ENCODE results near the gene STARD5. TPM values are rescaled to one million over a fixed set of nuclear protein-coding genes. Genes with fewer than 3 reads are reported as not detected.

STARD5 gene
- total and polyA plus RNA-seq, 2 experiments from 2014 or later = 3.8 to 10.1 TPM

DNA sequence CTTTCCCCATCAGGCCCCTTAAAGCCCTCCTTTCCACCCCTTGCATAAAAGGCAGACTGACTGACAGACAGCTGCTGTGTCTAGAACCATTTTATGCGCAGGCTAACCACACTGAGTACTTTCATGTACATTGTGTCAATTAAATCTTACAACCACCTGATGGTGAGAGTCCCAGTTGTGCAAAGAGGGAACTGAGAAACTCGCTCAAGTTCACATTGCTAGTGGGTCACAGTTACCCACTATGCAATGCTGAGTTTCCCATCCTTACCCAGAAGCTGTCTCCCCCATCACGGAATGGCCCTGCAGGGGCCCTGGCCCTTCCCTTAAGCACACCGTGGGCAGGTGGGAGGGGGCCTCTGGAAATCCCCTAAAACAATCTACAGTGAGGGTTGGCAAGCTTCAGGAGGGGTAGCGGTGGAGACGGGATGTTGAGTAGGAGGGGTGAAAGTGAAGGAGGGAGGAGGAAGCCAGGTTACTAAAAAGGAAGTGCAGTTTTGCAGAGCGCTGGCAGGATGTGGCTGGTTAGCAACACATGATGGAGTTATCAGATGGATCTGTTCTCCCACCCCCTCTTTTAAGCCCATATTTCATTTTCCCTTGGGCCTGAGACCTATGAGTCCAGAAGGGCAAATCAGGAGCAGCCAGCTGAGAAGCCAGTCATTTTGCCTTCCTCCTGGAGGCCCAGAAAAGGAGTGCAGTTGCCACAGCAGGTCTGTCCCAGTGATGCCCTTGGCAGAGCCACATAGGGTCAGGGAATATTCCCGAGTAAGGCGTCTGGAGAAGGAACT lies 30.0 kb downstream of the STARD5 start (continued):
- TF ChIP-seq, protein P1, sequence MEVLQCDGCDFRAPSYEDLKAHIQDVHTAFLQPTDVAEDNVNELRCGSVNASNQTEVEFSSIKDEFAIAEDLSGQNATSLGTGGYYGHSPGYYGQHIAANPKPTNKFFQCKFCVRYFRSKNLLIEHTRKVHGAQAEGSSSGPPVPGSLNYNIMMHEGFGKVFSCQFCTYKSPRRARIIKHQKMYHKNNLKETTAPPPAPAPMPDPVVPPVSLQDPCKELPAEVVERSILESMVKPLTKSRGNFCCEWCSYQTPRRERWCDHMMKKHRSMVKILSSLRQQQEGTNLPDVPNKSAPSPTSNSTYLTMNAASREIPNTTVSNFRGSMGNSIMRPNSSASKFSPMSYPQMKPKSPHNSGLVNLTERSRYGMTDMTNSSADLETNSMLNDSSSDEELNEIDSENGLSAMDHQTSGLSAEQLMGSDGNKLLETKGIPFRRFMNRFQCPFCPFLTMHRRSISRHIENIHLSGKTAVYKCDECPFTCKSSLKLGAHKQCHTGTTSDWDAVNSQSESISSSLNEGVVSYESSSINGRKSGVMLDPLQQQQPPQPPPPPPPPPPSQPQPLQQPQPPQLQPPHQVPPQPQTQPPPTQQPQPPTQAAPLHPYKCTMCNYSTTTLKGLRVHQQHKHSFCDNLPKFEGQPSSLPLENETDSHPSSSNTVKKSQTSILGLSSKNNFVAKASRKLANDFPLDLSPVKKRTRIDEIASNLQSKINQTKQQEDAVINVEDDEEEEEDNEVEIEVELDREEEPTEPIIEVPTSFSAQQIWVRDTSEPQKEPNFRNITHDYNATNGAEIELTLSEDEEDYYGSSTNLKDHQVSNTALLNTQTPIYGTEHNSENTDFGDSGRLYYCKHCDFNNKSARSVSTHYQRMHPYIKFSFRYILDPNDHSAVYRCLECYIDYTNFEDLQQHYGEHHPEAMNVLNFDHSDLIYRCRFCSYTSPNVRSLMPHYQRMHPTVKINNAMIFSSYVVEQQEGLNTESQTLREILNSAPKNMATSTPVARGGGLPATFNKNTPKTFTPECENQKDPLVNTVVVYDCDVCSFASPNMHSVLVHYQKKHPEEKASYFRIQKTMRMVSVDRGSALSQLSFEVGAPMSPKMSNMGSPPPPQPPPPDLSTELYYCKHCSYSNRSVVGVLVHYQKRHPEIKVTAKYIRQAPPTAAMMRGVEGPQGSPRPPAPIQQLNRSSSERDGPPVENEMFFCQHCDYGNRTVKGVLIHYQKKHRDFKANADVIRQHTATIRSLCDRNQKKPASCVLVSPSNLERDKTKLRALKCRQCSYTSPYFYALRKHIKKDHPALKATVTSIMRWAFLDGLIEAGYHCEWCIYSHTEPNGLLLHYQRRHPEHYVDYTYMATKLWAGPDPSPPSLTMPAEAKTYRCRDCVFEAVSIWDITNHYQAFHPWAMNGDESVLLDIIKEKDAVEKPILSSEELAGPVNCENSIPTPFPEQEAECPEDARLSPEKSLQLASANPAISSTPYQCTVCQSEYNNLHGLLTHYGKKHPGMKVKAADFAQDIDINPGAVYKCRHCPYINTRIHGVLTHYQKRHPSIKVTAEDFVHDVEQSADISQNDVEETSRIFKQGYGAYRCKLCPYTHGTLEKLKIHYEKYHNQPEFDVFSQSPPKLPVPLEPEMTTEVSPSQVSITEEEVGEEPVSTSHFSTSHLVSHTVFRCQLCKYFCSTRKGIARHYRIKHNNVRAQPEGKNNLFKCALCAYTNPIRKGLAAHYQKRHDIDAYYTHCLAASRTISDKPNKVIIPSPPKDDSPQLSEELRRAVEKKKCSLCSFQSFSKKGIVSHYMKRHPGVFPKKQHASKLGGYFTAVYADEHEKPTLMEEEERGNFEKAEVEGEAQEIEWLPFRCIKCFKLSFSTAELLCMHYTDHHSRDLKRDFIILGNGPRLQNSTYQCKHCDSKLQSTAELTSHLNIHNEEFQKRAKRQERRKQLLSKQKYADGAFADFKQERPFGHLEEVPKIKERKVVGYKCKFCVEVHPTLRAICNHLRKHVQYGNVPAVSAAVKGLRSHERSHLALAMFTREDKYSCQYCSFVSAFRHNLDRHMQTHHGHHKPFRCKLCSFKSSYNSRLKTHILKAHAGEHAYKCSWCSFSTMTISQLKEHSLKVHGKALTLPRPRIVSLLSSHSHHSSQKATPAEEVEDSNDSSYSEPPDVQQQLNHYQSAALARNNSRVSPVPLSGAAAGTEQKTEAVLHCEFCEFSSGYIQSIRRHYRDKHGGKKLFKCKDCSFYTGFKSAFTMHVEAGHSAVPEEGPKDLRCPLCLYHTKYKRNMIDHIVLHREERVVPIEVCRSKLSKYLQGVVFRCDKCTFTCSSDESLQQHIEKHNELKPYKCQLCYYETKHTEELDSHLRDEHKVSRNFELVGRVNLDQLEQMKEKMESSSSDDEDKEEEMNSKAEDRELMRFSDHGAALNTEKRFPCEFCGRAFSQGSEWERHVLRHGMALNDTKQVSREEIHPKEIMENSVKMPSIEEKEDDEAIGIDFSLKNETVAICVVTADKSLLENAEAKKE (CRISPR knock-in tag; IDR thresholded peaks at IDR 0.05) = no peak
- no peak for TF ChIP-seq NANOG (IDR thresholded peaks at IDR 0.05; ENCODE audit: borderline replicate concordance)
- TF ChIP-seq POLR2AphosphoS5 (IDR thresholded peaks at IDR 0.05; ENCODE audit: low read depth) = no peak
- no peak for TF ChIP-seq EZH2 (IDR thresholded peaks at IDR 0.05; ENCODE audit: low read depth, unreplicated experiment)

DNA sequence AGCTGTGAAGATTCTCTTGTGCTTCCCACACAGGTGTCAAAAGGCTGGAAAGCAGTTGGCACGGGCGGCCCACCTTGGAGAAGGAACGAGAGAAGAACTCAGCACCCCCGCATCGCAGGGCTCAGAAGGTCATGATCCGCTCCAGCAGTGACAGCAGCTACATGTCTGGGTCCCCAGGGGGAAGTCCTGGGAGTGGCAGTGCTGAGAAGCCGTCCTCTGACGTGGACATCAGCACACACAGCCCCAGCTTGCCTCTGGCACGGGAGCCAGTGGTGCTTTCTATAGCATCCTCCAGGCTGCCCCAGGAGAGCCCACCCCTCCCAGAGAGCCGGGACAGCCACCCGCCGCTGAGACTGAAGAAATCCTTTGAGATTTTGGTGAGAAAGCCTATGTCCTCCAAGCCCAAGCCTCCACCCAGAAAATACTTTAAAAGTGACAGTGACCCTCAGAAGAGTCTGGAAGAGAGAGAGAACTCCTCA lies 31.4 kb downstream of the STARD5 start:
- no peak for ATAC-seq
- TF ChIP-seq EZH2 (IDR thresholded peaks at IDR 0.05; ENCODE audit: low read depth, unreplicated experiment) (no peak), STAT1 (IDR thresholded peaks at IDR 0.05; ENCODE audit: unreplicated experiment) (no peak), POLR2AphosphoS5 (IDR thresholded peaks at IDR 0.05; ENCODE audit: low read depth) (no peak), NANOG (IDR thresholded peaks at IDR 0.05; ENCODE audit: borderline replicate concordance) (no peak), EZH2phosphoT487 (IDR thresholded peaks at IDR 0.05; ENCODE audit: unreplicated experiment) (no peak), CREB1 (CRISPR knock-in tag; IDR thresholded peaks at IDR 0.05; ENCODE audit: low read depth) (no peak), ZNF114 (CRISPR knock-in tag; IDR thresholded peaks at IDR 0.05) (no peak)
- TF ChIP-seq, protein P2, sequence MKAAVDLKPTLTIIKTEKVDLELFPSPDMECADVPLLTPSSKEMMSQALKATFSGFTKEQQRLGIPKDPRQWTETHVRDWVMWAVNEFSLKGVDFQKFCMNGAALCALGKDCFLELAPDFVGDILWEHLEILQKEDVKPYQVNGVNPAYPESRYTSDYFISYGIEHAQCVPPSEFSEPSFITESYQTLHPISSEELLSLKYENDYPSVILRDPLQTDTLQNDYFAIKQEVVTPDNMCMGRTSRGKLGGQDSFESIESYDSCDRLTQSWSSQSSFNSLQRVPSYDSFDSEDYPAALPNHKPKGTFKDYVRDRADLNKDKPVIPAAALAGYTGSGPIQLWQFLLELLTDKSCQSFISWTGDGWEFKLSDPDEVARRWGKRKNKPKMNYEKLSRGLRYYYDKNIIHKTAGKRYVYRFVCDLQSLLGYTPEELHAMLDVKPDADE (IDR thresholded peaks at IDR 0.05) = no peak
- TF ChIP-seq, protein P3, sequence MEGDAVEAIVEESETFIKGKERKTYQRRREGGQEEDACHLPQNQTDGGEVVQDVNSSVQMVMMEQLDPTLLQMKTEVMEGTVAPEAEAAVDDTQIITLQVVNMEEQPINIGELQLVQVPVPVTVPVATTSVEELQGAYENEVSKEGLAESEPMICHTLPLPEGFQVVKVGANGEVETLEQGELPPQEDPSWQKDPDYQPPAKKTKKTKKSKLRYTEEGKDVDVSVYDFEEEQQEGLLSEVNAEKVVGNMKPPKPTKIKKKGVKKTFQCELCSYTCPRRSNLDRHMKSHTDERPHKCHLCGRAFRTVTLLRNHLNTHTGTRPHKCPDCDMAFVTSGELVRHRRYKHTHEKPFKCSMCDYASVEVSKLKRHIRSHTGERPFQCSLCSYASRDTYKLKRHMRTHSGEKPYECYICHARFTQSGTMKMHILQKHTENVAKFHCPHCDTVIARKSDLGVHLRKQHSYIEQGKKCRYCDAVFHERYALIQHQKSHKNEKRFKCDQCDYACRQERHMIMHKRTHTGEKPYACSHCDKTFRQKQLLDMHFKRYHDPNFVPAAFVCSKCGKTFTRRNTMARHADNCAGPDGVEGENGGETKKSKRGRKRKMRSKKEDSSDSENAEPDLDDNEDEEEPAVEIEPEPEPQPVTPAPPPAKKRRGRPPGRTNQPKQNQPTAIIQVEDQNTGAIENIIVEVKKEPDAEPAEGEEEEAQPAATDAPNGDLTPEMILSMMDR (conservative IDR thresholded peaks at IDR 0.05; ENCODE audit: low read depth in 2 of 2) = no peak
- TF ChIP-seq, protein P4, sequence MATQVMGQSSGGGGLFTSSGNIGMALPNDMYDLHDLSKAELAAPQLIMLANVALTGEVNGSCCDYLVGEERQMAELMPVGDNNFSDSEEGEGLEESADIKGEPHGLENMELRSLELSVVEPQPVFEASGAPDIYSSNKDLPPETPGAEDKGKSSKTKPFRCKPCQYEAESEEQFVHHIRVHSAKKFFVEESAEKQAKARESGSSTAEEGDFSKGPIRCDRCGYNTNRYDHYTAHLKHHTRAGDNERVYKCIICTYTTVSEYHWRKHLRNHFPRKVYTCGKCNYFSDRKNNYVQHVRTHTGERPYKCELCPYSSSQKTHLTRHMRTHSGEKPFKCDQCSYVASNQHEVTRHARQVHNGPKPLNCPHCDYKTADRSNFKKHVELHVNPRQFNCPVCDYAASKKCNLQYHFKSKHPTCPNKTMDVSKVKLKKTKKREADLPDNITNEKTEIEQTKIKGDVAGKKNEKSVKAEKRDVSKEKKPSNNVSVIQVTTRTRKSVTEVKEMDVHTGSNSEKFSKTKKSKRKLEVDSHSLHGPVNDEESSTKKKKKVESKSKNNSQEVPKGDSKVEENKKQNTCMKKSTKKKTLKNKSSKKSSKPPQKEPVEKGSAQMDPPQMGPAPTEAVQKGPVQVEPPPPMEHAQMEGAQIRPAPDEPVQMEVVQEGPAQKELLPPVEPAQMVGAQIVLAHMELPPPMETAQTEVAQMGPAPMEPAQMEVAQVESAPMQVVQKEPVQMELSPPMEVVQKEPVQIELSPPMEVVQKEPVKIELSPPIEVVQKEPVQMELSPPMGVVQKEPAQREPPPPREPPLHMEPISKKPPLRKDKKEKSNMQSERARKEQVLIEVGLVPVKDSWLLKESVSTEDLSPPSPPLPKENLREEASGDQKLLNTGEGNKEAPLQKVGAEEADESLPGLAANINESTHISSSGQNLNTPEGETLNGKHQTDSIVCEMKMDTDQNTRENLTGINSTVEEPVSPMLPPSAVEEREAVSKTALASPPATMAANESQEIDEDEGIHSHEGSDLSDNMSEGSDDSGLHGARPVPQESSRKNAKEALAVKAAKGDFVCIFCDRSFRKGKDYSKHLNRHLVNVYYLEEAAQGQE (IDR thresholded peaks at IDR 0.05; ENCODE audit: unreplicated experiment) = no peak

More for the DNA sequence above, 31.4 kb downstream of the STARD5 start:
- no peaks in the 10 kb centered on the region for H4K20me1 ChIP-seq (replicated peaks; ENCODE audit: insufficient read depth)
- H3K27ac ChIP-seq (ENCODE audit: low read depth) = no peak overlapping the region
- no peaks in the 10 kb centered on the region for H3K36me3 ChIP-seq (ENCODE audit: insufficient read depth)
- H2AFZ ChIP-seq = no peak overlapping the region
- H3K27ac Mint-ChIP-seq = no peak overlapping the region
- H3K4me1 ChIP-seq (ENCODE audit: insufficient read depth) = no peaks in the 10 kb centered on the region
- DNase-seq (ENCODE audit: low spot score) = no peak
- H3K9me3 Mint-ChIP-seq = no peaks in the 10 kb centered on the region
- no peak overlapping the region for H3K4me3 Mint-ChIP-seq
- H3F3A ChIP-seq (replicated peaks; ENCODE audit: low read depth) = no peaks in the 10 kb centered on the region
- no peak overlapping the region for H3K4me3 ChIP-seq
- no peak overlapping the region for H3K4me2 ChIP-seq
- H3K27me3 Mint-ChIP-seq (ENCODE audit: insufficient read depth, low read depth, poor library complexity) = peaks cover 7% of the 10 kb centered on the region
- no peaks in the 10 kb centered on the region for H3K36me3 Mint-ChIP-seq (ENCODE audit: low read depth)
- H3K9me2 ChIP-seq (ENCODE audit: insufficient read depth) = no peaks in the 10 kb centered on the region
- no peaks in the 10 kb centered on the region for H3K27me3 ChIP-seq (ENCODE audit: insufficient read depth)
- no peaks in the 10 kb centered on the region for H3K79me2 ChIP-seq (replicated peaks; ENCODE audit: insufficient read depth)
- peaks cover 24% of the 10 kb centered on the region for H3K4me1 Mint-ChIP-seq

Data from GM23338 (cell line).